PC-3 (cell line): ENCODE measurements around the gene DNAJA2.

Experiments
- EZH2 ChIP-seq: fragments of 300-600 bp; sonication (generic); IDR thresholded peaks from one replicate; pipeline ENCODE4 v1.6.1; 2017; ENCODE audit warnings: antibody characterized with exemption, mild to moderate bottlenecking, low read length; ENCODE audit not compliant: unreplicated experiment
- EZH2phosphoT487 ChIP-seq: fragments of 300-600 bp; sonication (generic); IDR thresholded peaks from 2 replicates; pipeline ENCODE4 v1.6.1; 2018; ENCODE audit warnings: mild to moderate bottlenecking, antibody characterized with exemption, low read length, borderline replicate concordance
- TF ChIP-seq, protein P1 (sequence below): fragments of 300-600 bp; sonication (generic); conservative IDR thresholded peaks from 2 replicates; pipeline ENCODE4 v1.5.1; 2017; ENCODE audit warnings: antibody characterized with exemption, low read depth, mild to moderate bottlenecking, low read length

DNA sequence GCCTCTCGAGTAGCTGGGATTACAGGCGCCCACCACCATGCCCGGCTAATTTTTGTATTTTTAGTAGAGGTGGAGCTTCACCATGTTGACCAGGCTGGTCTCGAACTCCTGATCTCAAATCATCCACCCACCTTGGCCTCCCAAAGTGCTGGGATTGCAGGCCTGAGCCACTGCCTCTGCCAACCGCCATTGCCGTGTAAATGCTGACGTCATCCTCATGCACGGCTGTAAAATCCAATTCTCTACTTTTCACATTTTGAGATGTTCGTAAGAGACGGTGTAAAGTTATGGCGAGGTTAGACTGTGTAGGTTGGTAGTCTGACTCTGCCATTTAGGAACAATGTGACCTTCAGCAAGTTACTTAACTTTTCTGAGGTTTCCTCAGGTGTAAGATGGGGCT, 1.7 kb upstream of the DNAJA2 start:
- TF ChIP-seq EZH2 (no peak), EZH2phosphoT487 (no peak)
- TF ChIP-seq, protein P1, sequence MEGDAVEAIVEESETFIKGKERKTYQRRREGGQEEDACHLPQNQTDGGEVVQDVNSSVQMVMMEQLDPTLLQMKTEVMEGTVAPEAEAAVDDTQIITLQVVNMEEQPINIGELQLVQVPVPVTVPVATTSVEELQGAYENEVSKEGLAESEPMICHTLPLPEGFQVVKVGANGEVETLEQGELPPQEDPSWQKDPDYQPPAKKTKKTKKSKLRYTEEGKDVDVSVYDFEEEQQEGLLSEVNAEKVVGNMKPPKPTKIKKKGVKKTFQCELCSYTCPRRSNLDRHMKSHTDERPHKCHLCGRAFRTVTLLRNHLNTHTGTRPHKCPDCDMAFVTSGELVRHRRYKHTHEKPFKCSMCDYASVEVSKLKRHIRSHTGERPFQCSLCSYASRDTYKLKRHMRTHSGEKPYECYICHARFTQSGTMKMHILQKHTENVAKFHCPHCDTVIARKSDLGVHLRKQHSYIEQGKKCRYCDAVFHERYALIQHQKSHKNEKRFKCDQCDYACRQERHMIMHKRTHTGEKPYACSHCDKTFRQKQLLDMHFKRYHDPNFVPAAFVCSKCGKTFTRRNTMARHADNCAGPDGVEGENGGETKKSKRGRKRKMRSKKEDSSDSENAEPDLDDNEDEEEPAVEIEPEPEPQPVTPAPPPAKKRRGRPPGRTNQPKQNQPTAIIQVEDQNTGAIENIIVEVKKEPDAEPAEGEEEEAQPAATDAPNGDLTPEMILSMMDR, result no peak
